Right lobe of liver (tissue), 6 donors: Measurements from ENCODE around the gene GNAZ. TPM values are rescaled to one million over a fixed set of nuclear protein-coding genes. Genes with fewer than 3 reads are reported as not detected.

Source experiments
- ATAC-seq, 4 donors: fragments of 200-7000 bp; cut with Tn5 transposase; one replicate each; pipeline ENCODE4 v1.9.1; 2020; ENCODE audit warnings: mild to moderate bottlenecking in 4 of 4, moderate library complexity in 4 of 4
- DNase-seq, 3 donors: peaks; one replicate each; pipeline ENCODE4 v3.0.0-alpha.2; 2020
- H3K27ac ChIP-seq, 3 donors: fragments of 200-600 bp; one replicate each; pipeline ENCODE4 v1.8.0; 2022
- H3K27me3 ChIP-seq, 2 donors: fragments of 200-600 bp; one replicate each; pipeline ENCODE4 v1.8.0; 2022
- H3K36me3 ChIP-seq, 4 donors: fragments of 200-600 bp; sonication (generic) in 1 of 4; one replicate each; pipeline versions ENCODE4 v1.5.1 to v1.8.0; 2017 to 2022; ENCODE audit warnings: control low read depth in 1 of 4
- H3K4me1 ChIP-seq, 4 donors: fragments of 200-600 bp; sonication (generic) in 1 of 4; one replicate each; pipeline versions ENCODE4 v1.5.1 to v1.8.0; 2017 to 2022; ENCODE audit warnings: control low read depth in 1 of 4
- H3K4me3 ChIP-seq, 3 donors: fragments of 200-600 bp; one replicate each; pipeline ENCODE4 v1.8.0; 2022
- H3K9me3 ChIP-seq, 4 donors: fragments of 200-600 bp; sonication (generic) in 1 of 4; one replicate each; pipeline versions ENCODE4 v1.5.1 to v1.8.0; 2017 to 2022; ENCODE audit warnings: control low read depth in 1 of 4
- CTCF ChIP-seq, 4 donors: fragments of 200-600 bp in 3 of 4; fragments of 450-650 bp in 1 of 4; IDR thresholded peaks; one replicate each; pipeline versions ENCODE4 v1.5.1 to v1.8.0; 2016 to 2022; ENCODE audit warnings: antibody characterized with exemption in 4 of 4, mild to moderate bottlenecking in 2 of 4
- POLR2A ChIP-seq: fragments of 450-650 bp; IDR thresholded peaks from one replicate; pipeline ENCODE4 v1.6.1; 2017; ENCODE audit warnings: antibody characterized with exemption, mild to moderate bottlenecking
- WGBS: methylation state at CpG from one replicate; pipeline ENCODE4 v1.1.6; 2018; ENCODE audit warnings: low coverage, low lambda C conversion rate; ENCODE audit not compliant: insufficient coverage; ENCODE audit errors: missing lambda C conversion rate; 5-methylcytosine and 5-hydroxymethylcytosine counted together
- intact Hi-C, 2 donors: fragments of 100-400 bp; cut with DNase I; formaldehyde crosslinking; loops; one replicate each; pipeline versions ENCODE4 v1.11.2 to v1.14.1; 2022
- total RNA-seq, 6 experiments: library from RNA; depleted of rRNA in 2 of 6; stranded (reverse); fragments of >200 nt in 2 of 6; fragmentation: NEBNext Ultra II Directional in 3 of 6; extraction: Animal tissue kit (Norgen Biotek cat#: 25700) in 3 of 6; gene quantifications; one replicate each; pipeline versions ENCODE4 v1.1.0 to v1.2.4, GENCODE V29; 2016 to 2023
- donor health status: DM: no; HTN: yes; CAD: no.
- donor health status: DM: no; HTN: no; CAD: no.
- donor health status: DM: no; HTN: no; CAD: no.
- donor health status: DM: no; HTN: yes; CAD: no.
- donor health status: DM: no; HTN: yes; CAD: no.

GNAZ gene
- total RNA-seq, 6 experiments from 2014 or later: 0.15 to 1.5 (median 0.53) TPM

- Histone ChIP-seq H3K36me3 (no peaks in the 10 kb centered on the region), H3K4me3 (peak overlapping the region in 1 of 3 donors; percentile 26), H3K27ac (no peak overlapping the region), H3K4me1 (peaks cover 0 to 27% (median 12%) of the 10 kb centered on the region in 4 donors), H3K27me3 (no peaks in the 10 kb centered on the region), H3K9me3 (no peaks in the 10 kb centered on the region)
- TF ChIP-seq CTCF (IDR thresholded peaks at IDR 0.05) (no peak), POLR2A (no peak)
- intact Hi-C loops: no loop called here
- no peak for ATAC-seq
- peak in 1 of 3 donors; percentile 35 for DNase-seq
- 84% methylated on average over 2 of the region's 2 CpGs for WGBS
These were observed 75.7 kb downstream of the GNAZ start for GRCh38 chr22:23145878-23146470.

- no peak overlapping the region for H3K27ac ChIP-seq
- H3K9me3 ChIP-seq: no peaks in the 10 kb centered on the region
- TF ChIP-seq POLR2A (no peak), CTCF (IDR thresholded peaks at IDR 0.05) (no peak)
- H3K27me3 ChIP-seq: no peaks in the 10 kb centered on the region
- DNase-seq (no peak), ATAC-seq (no peak)
- intact Hi-C loops: no loop called here
- no peaks in the 10 kb centered on the region for H3K36me3 ChIP-seq
- peaks cover 0 to 27% (median 12%) of the 10 kb centered on the region in 4 donors for H3K4me1 ChIP-seq
- WGBS: 90% methylated on average over 4 of the region's 8 CpGs
- H3K4me3 ChIP-seq: no peak overlapping the region
These were observed 76.3 kb downstream of the GNAZ start for GRCh38 chr22:23146478-23147205.

- peak overlapping the region in 1 of 3 donors; percentile 6 for H3K27ac ChIP-seq
- 7% methylated on average over 6 of the region's 6 CpGs for WGBS
- no peaks in the 10 kb centered on the region for H3K36me3 ChIP-seq
- ATAC-seq (peak; percentile 74 to 79 (median 79)), DNase-seq (no peak)
- intact Hi-C loops: no loop called here
- H3K27me3 ChIP-seq: no peaks in the 10 kb centered on the region
- H3K4me3 ChIP-seq: no peak overlapping the region
- no peak for TF ChIP-seq CTCF (IDR thresholded peaks at IDR 0.05)
- TF ChIP-seq POLR2A: no peak
- no peaks in the 10 kb centered on the region for H3K9me3 ChIP-seq
- peaks cover 0 to 22% (median 7%) of the 10 kb centered on the region in 4 donors for H3K4me1 ChIP-seq
These were observed 77.5 kb downstream of the GNAZ start for GRCh38 chr22:23147617-23148387.

- ATAC-seq (no peak), DNase-seq (no peak)
- Histone ChIP-seq H3K9me3 (no peaks in the 10 kb centered on the region), H3K27me3 (no peaks in the 10 kb centered on the region), H3K27ac (no peak overlapping the region), H3K4me1 (peaks cover 0 to 21% (median 7%) of the 10 kb centered on the region in 4 donors), H3K4me3 (no peak overlapping the region), H3K36me3 (no peaks in the 10 kb centered on the region)
- intact Hi-C loops: no loop called here
- WGBS: 91% methylated on average over 7 of the region's 15 CpGs
- no peak for TF ChIP-seq CTCF (IDR thresholded peaks at IDR 0.05)
- TF ChIP-seq POLR2A: no peak
These were observed 79.5 kb downstream of the GNAZ start for GRCh38 chr22:23149743-23150238.
